ENCODE data around the gene EFCAB6.

The EFCAB6 gene

DNA sequence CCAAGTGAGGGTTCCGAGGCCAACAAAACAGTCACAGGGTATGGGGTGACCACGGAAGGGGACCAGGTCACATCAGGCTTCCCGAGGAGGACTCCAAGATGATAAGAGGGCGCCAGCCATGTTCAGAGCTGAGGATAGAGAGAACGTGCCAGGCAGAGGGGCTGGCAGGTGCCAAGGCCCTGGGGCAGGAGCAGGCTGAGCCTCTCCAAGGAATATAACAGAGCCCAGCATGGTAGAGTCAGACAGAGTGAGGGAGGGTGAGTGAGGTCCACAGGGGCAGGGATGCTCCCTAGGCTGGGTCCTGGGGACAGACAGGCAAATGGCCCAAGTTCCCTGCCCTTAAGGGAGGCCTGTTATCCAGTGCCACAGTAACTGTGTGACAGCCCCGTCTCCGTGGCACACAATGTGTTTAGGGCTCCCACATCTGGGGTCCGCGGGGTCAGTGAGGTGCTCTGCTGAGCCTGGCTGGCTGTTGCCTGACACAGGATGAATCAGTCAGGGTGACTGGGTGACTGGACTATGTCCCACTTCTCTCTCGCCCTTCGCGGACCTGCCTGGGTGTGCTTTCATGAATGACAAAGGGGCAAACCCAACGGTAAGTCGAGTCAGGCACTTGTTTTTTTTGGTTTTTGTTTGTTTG lies 295.0 kb downstream of the EFCAB6 start:
- DNase-seq (ENCODE audit: extremely low spot score, insufficient read length, low read depth) (no peak), FAIRE-seq (no peak)

DNA sequence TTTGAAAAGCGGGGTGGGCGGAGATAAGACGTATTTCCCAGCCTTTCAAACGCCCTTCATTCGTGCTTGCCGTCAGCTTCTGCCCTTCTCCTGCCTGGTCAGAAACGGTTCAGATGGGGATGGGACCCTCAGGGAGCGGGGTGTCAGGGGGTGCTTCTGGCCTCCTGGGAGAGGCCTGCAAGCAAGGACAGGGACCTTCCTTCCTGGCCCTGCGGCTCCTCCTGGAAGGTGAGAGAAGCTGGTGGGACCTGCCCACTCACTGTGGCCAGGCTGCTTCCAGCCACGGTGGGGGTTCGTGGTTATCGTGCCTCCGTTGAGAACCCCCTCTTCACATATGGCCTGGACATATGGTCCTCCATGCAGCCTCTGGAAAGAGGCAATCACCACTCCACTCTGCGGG lies 295.7 kb downstream of the EFCAB6 start:
- FAIRE-seq (no peak), DNase-seq (ENCODE audit: extremely low spot score, insufficient read length, low read depth) (no peak)

DNA sequence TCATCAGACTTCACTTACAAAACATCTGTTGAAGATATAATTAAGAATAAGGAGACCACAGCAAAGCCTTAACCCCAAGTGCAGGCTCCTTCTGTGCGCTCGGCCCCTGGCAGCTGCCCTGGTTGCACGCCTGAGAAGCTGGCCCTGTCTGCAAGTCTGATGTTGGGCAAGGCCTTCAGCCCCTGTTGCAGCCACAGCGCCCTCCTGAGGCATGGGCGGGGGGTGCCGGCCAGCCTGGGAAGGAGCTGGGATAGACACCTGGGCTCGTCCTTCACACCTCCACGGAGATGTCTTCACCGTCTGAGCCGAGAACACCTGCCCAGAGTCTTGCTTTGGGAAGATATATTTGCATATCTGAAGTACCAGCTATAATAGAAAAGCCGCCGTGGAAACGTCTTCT lies 296.2 kb downstream of the EFCAB6 start:
- FAIRE-seq (no peak), DNase-seq (ENCODE audit: extremely low spot score, insufficient read length, low read depth) (no peak)

DNA sequence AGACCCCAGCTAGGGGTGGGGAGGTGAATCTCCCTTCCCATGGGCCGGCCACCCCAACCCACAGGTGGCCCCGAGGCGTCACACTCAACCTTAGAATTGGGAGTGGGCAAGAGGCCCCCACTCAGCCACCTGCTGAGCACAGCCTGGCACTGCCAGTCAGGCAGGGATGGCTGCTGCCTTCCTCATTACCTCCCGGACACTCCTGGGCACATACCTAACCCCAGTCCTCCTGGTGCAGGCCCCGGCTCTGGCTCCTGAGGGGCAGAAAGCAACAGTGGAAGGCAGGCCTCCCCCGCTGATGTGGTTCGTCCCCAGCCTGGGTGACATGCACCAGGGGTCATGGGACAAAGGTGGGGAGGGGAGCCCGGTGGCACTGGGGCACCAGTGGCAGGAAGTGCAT lies 296.7 kb downstream of the EFCAB6 start:
- DNase-seq (ENCODE audit: extremely low spot score, insufficient read length, low read depth) = no peak
- no peak for FAIRE-seq

DNA sequence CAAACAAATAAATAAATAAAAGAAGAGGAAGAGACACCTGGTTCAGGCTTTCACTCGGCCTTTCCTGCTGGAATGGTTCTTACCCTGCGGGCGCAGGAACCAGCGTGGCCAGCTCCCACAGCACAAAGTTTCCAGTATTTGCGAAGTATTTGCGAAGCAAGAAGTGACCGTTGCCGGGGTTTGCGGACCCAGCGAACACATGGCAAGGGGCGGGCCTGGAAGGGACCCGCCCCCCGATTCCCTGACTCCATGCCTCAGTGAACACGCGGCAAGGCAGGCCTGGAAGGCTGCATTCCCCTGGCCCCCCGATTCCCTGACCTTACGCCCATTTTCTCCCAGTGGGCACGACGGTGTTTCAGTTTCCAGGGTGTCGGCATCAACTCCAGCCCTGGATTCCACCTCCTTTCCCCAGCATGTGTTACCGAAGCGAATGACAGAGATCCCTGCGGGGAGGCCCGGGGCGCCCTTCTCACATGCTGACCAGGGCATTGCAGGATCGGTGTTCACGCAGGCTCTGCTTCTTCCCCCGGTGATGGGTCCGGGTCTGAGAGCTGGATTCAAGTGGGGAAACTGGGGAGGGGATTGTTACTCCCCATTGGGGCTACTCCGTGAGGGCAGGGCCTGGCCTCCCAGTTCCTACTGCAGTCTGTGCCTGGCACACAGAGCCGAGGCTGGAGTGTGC lies 297.5 kb downstream of the EFCAB6 start:
- FAIRE-seq (no peak), DNase-seq (ENCODE audit: extremely low spot score, insufficient read length, low read depth) (no peak)

DNA sequence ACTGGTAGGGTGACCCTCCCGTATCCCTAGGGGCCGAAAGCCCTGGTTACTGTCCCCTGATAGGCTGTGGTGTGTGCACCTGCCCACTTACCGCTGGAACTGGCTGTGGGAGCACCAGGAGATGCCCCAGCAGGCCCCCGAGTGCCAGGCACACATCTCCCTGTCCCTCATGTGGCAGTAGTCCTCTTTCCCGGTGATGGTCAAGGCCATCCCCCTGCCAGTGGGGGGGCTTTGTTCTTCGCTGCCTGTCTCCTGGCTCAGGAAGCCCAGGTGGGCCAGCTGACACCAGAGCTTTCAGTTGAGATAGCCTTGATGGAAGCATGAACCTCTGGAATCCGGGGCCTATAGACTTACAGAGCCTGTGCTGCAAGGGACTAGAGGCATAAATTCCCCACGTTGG lies 299.8 kb downstream of the EFCAB6 start:
- no peak for DNase-seq (ENCODE audit: extremely low spot score, insufficient read length, low read depth)
- no peak for FAIRE-seq

DNA sequence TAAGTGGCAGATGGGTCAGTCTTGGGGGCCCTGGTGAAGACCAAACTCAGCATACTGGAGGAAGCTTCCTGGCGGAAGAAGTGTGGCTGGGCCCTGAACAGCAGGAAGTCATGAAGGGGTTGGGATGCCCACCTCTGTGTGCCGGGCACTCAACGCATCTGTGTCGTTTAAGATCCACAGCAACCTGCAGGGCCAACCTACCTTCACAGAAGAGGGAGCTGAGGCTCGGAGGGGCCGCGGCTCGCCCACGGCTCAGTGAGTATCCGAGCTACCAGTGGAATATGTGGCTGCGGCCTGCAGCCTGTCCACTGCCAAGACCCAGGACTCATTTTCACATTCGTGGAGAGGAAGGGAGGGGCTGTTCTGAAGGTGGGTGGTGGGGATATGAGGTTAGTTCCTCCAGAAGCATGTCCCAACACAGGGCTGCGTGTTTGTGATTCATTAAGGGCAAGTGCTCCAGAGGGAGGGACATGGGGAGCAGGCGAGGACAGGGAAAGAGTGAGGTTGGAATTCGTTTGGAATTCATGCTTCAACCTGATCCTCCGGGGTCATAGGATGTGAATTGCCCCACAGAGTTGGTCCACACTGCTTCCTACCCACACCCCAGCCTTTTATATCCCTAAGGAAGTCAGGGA lies 300.7 kb downstream of the EFCAB6 start:
- DNase-seq (ENCODE audit: extremely low spot score, insufficient read length, low read depth) (no peak), FAIRE-seq (no peak)

DNA sequence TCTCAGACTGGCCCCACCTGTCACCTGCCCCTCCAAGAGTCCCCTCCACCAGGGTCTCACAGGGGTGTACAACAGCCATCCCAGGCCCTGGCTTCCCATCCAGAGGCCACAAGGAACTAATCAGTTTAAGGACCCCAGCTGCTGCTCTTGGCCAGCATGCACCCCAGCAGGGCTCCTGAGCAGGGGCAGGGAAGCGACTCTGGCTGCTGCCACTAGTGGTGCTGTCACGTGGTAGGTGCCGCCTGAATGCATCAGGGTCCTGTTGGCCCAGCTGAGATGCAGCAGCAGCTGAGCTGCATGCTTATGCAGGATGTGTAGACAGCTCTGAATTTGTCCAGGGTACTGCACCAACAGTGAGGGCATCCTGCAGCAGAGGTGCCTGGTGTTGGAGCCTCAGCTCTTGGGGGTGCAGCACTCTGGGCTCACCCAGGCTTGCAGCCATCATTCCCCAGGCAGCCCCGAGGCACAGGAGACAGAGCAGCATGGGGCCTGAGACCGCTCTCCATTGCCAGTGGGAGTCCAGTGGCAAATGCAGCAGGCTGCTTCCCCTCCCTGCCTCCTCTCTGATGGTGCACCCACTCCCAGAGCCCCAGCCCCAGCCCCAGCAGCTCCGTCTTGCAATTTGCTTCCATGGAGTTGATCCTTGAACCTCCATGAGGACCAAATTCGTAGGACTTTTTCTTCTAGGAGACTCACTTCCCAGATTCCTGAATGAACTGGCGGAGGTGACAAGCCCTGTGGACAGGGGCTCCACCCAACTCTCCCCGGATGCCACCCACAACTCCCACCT lies 301.6 kb downstream of the EFCAB6 start:
- FAIRE-seq (no peak), DNase-seq (ENCODE audit: extremely low spot score, insufficient read length, low read depth) (no peak)

DNA sequence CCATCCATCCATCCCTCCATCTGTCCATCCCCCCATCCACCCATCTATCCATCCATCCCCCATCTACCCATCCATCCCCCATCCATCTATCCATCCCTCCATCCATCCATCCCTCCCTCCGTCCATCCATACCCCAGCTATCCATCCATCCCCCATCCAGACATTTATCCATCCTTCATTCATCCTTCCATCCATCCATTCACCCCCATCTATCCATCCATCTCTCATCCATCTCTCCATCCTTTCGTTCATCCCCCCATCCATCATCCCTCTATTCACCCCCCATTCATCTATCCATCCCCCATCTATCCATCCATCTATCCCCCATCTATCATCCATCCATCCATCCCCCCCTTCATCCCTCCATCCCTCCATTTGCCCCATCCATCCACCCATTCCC lies 302.8 kb downstream of the EFCAB6 start:
- DNase-seq (ENCODE audit: extremely low spot score, insufficient read length, low read depth) = no peak
- FAIRE-seq = no peak

DNA sequence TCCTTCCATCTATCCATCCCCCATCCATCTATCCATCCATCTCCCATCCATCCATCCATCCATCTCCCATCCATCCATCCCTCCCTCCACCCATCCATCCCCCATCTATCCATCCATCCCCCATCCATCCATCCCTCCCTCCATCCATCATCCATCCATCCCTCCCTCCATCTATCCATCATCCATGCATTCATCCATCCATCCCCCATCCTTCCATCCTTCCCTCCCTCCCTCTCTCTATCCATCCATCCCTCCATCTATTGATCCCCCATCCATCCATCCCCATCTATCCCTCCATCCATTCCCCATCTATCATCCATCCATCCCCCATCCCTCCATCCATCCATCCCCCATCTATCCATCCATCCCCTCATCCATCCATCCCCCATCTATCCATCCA lies 303.6 kb downstream of the EFCAB6 start:
- DNase-seq (ENCODE audit: extremely low spot score, insufficient read length, low read depth) = no peak
- FAIRE-seq = no peak

DNA sequence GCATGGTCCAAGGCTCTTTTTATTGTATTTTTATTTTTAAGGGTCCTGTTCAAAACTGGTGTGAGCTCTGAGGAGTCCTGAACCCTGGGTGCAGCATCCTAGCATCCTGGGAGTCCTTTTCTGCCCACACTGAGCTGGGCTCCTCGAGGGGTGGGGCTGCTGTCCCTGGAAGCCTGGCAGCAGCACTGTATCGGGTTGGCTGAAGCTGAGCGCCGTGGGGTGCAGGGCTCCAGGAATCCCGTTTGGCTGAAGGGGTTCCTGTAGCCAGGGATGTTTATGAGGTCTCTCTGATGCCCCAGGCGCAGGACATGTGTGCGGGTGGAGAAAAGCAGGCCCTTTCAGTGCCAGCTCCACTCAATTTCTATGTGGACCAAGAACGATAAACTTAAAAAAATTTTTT lies 304.9 kb downstream of the EFCAB6 start:
- no peak for FAIRE-seq
- no peak for DNase-seq (ENCODE audit: extremely low spot score, insufficient read length, low read depth)

DNA sequence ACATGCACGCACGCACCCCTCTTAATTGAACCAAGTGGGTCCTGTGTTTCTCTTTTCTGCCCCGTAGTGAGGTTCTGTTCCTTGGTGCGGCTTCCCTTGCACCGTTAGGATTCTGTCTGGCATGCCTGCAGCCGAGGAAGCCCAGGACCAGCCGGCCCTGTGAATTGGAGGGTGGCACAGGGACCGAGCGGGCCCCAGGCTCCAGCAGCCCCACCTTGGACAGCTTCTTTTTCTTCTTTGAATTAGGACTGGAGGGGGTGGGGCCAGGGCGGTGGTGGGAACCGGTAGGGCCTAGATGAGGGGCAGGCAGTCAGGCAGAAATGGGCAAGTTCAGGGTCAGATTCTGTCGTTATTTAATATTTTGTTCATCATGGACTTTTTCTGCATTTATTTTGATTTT lies 305.6 kb downstream of the EFCAB6 start:
- FAIRE-seq (no peak), DNase-seq (ENCODE audit: extremely low spot score, insufficient read length, low read depth) (no peak)

DNA sequence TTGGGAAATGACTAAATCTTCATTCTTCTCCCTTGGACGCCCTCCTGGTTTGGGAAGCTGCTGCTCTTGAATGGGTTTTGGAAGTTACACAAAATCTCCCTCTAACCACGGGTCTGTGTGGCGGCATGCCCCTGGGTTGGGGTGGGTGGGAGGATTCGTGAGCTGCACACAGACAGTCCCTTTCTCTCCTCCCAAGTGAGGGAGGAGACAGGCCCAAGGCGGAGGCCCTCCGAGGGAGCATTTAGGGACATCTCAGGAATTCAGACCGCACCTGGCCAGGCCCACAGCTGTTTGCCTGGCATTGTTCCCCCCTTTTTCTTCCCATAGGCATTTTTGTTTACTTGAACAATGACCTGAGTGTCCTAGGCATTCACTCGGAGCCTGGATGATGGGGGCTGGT lies 306.2 kb downstream of the EFCAB6 start:
- FAIRE-seq (no peak), DNase-seq (ENCODE audit: extremely low spot score, insufficient read length, low read depth) (no peak)

DNA sequence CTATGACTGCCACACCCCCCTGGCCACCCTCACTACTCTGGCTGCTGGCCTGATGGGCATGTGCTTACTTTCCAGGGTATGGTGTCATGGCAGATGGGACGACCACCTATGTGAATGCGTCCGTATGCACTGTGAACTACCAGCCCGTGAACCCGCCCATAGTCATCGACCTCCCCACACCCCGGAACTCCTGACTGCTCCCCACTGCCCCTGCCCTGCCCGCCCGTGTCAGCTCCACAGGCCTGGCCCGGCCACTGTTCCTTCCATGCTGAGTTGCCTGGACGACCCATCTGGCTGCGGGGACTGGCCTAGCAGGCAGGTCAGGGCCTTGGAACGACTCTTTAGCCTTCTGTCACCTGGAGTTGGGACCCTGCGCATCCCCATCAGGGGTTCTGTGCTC lies 306.7 kb downstream of the EFCAB6 start:
- DNase-seq (ENCODE audit: extremely low spot score, insufficient read length, low read depth) (no peak), FAIRE-seq (no peak)

DNA sequence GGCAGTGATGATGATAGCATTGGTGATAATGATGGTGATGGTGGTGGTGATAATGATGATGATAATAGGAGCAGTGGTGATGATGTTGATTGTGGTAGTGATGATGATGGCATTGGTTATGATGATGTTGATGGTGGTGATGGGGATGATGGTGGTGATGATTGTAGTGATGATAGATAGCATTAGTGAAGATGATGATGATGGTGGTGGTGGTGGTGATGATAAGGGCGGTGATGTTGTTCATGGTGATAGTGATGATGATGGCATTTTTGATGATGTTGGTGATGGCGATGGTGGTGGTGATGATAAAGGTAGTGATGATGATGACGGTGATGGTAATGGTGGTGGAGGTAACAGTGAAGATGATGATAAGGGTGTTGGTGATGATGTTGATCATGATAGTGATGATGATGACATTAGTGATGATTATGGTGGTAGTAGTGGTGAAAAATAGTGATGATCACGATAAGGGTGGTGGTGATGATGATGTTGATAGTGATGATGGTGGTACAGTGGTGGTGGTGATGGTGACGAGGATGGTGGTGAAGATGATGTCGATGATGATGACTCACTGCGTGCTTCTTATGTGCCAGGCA lies 307.3 kb downstream of the EFCAB6 start:
- FAIRE-seq (no peak), DNase-seq (ENCODE audit: extremely low spot score, insufficient read length, low read depth) (no peak)

DNA sequence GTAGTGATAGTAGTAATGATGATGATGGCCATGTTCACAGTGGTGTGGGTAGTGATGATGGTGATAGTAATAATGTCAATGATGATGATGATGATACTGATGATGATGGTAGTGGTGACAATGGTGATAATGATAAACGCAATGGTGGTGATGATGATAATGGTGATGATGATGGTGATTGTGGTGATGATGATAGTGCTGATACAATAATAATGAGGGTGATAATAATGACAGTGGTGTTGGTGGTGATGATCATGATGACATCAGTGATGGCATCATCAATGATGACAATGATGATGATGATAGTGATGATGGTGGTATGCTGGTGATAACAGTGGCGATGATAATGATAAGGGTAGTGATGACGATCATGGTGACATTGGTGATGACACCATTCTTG lies 308.0 kb downstream of the EFCAB6 start:
- DNase-seq (ENCODE audit: extremely low spot score, insufficient read length, low read depth) (no peak), FAIRE-seq (no peak)

DNA sequence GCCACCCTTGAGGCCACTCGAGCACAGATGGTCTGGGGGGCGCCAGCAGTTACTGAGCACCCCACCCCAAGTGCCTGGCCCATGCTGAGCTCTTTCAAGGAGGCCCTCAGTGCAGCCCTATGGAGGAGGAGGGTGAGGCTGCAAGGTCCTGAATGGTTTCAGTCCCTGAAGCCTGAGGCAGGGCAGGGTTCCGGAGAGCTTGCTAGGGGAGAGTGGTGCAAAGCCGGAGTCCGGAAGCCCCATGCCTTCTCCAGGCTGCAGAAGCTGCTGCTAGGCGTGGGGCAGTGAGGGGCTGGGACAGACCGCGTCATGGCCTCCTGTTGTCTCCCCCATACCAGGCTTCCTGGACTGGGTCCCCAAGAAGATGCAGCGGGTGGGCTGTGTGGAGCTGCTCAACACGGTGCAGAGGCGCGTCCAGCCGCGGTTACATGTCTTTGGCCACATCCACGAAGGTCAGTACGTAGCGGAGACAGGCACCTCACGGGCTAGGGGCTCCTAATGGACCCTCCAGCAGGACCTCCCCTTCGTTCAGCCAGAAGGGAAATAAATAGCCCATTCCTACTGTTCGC lies 309.7 kb downstream of the EFCAB6 start:
- DNase-seq (ENCODE audit: extremely low spot score, insufficient read length, low read depth) (no peak), FAIRE-seq (no peak)

DNA sequence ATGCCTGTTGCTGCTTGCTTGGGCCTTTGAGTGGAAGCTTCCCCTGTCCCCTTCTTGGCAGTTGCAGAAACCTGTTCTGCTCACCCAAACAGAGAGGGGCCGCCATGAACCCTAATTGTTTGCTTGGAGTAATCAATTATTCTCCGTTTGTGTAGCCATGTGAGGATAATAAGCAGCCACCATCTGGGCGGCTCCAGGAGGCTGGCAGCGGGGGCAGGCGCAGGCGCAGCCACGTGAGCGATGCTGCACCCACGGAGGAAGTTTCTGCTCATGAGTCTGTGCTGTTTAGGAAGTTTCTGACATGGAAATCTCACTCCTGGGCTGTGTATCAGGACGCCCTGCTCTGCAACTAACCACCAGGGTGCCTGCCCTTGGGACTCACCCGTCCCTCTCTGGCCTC lies 310.2 kb downstream of the EFCAB6 start:
- FAIRE-seq = no peak
- DNase-seq (ENCODE audit: extremely low spot score, insufficient read length, low read depth) = no peak

DNA sequence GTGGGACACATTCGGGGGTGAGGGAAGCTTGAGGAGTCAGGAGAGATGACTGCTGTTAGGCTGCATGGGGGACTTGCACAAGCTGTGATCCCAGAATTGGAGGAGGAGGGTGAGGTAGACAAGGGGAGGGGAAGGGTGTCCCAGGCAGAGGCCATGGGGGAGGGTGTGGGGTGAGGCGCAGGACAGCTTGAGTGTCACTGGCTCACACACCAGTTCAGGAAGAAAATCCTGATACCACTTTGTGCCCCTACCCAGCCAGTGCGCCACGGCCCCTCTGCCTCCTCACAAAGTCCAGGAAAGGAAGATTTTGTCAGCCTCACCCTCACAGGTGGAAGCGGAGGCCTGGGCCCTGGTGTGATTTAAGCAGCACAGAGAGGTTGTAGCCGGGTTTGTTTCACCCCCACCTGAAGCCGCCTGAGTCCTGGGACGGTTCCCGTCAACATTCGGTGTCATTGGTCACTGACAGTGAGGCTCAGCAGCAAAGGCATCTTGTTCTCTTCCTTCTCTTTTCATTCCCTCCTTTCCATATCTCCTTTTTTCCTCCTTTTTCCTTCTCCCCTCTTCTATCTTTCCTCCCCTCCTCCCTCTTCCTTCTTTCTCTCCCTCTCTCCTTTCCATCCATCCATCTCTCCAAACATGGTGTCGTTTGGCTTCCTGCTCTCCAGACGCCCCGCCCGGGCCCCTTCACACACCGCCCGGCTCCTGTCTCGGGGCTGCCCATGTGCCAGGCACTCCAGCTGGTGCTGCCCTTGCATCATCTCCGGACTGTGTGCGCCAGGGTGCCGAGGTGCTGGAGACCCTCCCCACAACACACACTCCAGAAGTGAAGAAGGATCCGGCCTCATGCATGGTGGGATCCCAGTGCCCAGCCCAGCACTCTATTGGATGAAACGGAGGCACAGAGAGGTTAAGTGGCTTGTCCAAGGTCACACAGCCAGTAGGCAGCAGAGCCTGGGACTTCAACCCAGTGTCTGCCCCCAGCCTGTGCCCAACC lies 311.0 kb downstream of the EFCAB6 start:
- DNase-seq (ENCODE audit: extremely low spot score, insufficient read length, low read depth) (no peak), FAIRE-seq (no peak)

All from GM18507 (cell line).